Right lobe of liver (tissue), 6 donors: ENCODE measurements around the gene GADL1. TPM values are rescaled to one million over a fixed set of nuclear protein-coding genes. Genes with fewer than 3 reads are reported as not detected.

Source experiments
- ATAC-seq, 4 donors: fragments of 200-7000 bp; cut with Tn5 transposase; one replicate each; pipeline ENCODE4 v1.9.1; 2020; ENCODE audit warnings: mild to moderate bottlenecking in 4 of 4, moderate library complexity in 4 of 4
- DNase-seq, 3 donors: peaks; one replicate each; pipeline ENCODE4 v3.0.0-alpha.2; 2020
- H3K27ac ChIP-seq, 3 donors: fragments of 200-600 bp; one replicate each; pipeline ENCODE4 v1.8.0; 2022
- H3K27me3 ChIP-seq, 2 donors: fragments of 200-600 bp; one replicate each; pipeline ENCODE4 v1.8.0; 2022
- H3K36me3 ChIP-seq, 4 donors: fragments of 200-600 bp; sonication (generic) in 1 of 4; one replicate each; pipeline versions ENCODE4 v1.5.1 to v1.8.0; 2017 to 2022; ENCODE audit warnings: control low read depth in 1 of 4
- H3K4me1 ChIP-seq, 4 donors: fragments of 200-600 bp; sonication (generic) in 1 of 4; one replicate each; pipeline versions ENCODE4 v1.5.1 to v1.8.0; 2017 to 2022; ENCODE audit warnings: control low read depth in 1 of 4
- H3K4me3 ChIP-seq, 3 donors: fragments of 200-600 bp; one replicate each; pipeline ENCODE4 v1.8.0; 2022
- H3K9me3 ChIP-seq, 4 donors: fragments of 200-600 bp; sonication (generic) in 1 of 4; one replicate each; pipeline versions ENCODE4 v1.5.1 to v1.8.0; 2017 to 2022; ENCODE audit warnings: control low read depth in 1 of 4
- POLR2A ChIP-seq: fragments of 450-650 bp; IDR thresholded peaks from one replicate; pipeline ENCODE4 v1.6.1; 2017; ENCODE audit warnings: antibody characterized with exemption, mild to moderate bottlenecking
- WGBS: methylation state at CpG from one replicate; pipeline ENCODE4 v1.1.6; 2018; ENCODE audit warnings: low coverage, low lambda C conversion rate; ENCODE audit not compliant: insufficient coverage; ENCODE audit errors: missing lambda C conversion rate; 5-methylcytosine and 5-hydroxymethylcytosine counted together
- intact Hi-C, 2 donors: fragments of 100-400 bp; cut with DNase I; formaldehyde crosslinking; loops; one replicate each; pipeline versions ENCODE4 v1.11.2 to v1.14.1; 2022
- total RNA-seq, 6 experiments: library from RNA; depleted of rRNA in 2 of 6; stranded (reverse); fragments of >200 nt in 2 of 6; fragmentation: NEBNext Ultra II Directional in 3 of 6; extraction: Animal tissue kit (Norgen Biotek cat#: 25700) in 3 of 6; gene quantifications; one replicate each; pipeline versions ENCODE4 v1.1.0 to v1.2.4, GENCODE V29; 2016 to 2023
- TF ChIP-seq, protein P1 (sequence below), 4 donors: fragments of 200-600 bp in 3 of 4; fragments of 450-650 bp in 1 of 4; IDR thresholded peaks; one replicate each; pipeline versions ENCODE4 v1.5.1 to v1.8.0; 2016 to 2022; ENCODE audit warnings: antibody characterized with exemption in 4 of 4, mild to moderate bottlenecking in 2 of 4
- donor health status: DM: no; HTN: yes; CAD: no.
- donor health status: DM: no; HTN: no; CAD: no.
- donor health status: DM: no; HTN: no; CAD: no.
- donor health status: DM: no; HTN: yes; CAD: no.
- donor health status: DM: no; HTN: yes; CAD: no.

Gene GADL1
- total RNA-seq, 6 experiments from 2014 or later = not detected

DNA sequence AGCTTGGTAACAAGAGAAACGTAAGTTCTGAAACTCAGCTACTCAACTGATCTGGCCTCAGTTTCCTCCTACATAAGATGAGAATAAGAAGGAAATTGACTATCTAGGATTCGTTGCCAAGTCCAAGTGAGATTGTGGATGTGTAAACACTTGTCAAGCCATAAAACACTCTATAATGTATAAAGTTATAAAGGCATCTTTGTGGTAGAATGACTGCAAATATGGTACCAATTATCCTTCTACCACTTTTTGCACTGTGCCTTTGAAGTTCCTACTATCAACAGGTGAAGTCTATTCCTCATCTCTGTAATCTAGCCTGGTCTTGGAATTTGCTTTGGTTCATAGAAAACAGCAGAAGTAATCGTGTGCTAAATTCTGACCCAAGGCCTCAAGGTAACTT lies 138.2 kb downstream of the GADL1 start:
- ATAC-seq = no peak

GRCh38 chr3:30754426-30754825 lies 140.0 kb downstream of the GADL1 start:
- ATAC-seq = no peak
- DNase-seq = no peak
- Histone ChIP-seq H3K36me3 (no peaks in the 10 kb centered on the region), H3K9me3 (no peaks in the 10 kb centered on the region), H3K4me1 (no peaks in the 10 kb centered on the region), H3K27ac (no peak overlapping the region), H3K4me3 (no peak overlapping the region), H3K27me3 (no peaks in the 10 kb centered on the region)
- TF ChIP-seq POLR2A = no peak
- TF ChIP-seq, protein P1, sequence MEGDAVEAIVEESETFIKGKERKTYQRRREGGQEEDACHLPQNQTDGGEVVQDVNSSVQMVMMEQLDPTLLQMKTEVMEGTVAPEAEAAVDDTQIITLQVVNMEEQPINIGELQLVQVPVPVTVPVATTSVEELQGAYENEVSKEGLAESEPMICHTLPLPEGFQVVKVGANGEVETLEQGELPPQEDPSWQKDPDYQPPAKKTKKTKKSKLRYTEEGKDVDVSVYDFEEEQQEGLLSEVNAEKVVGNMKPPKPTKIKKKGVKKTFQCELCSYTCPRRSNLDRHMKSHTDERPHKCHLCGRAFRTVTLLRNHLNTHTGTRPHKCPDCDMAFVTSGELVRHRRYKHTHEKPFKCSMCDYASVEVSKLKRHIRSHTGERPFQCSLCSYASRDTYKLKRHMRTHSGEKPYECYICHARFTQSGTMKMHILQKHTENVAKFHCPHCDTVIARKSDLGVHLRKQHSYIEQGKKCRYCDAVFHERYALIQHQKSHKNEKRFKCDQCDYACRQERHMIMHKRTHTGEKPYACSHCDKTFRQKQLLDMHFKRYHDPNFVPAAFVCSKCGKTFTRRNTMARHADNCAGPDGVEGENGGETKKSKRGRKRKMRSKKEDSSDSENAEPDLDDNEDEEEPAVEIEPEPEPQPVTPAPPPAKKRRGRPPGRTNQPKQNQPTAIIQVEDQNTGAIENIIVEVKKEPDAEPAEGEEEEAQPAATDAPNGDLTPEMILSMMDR (IDR thresholded peaks at IDR 0.05) = no peak
- intact Hi-C loops = no loop called here
- 62% methylated on average over 4 of the region's 4 CpGs for WGBS

More for the DNA sequence above, 138.2 kb downstream of the GADL1 start:
- Histone ChIP-seq H3K4me1 (peaks cover 0 to 10% (median 0%) of the 10 kb centered on the region in 4 donors), H3K9me3 (no peaks in the 10 kb centered on the region), H3K4me3 (no peak overlapping the region), H3K27me3 (no peaks in the 10 kb centered on the region), H3K36me3 (no peaks in the 10 kb centered on the region), H3K27ac (no peak overlapping the region)
- intact Hi-C loops = no loop called here
- 83% methylated on average over 3 of the region's 3 CpGs for WGBS
- no peak for DNase-seq
- TF ChIP-seq POLR2A = no peak
- TF ChIP-seq, protein P1 (IDR thresholded peaks at IDR 0.05) = no peak

GRCh38 chr3:30753766-30754165 lies 140.7 kb downstream of the GADL1 start:
- DNase-seq (no peak), ATAC-seq (no peak)
- H3K27me3 ChIP-seq = no peaks in the 10 kb centered on the region
- intact Hi-C loops = no loop called here
- no peak for TF ChIP-seq POLR2A
- TF ChIP-seq, protein P1 (IDR thresholded peaks at IDR 0.05) = no peak
- H3K36me3 ChIP-seq = no peaks in the 10 kb centered on the region
- whole genome bisulfite sequencing = 91% methylated on average over 3 of the region's 3 CpGs
- no peak overlapping the region for H3K4me3 ChIP-seq
- no peak overlapping the region for H3K27ac ChIP-seq
- H3K9me3 ChIP-seq = no peaks in the 10 kb centered on the region
- no peaks in the 10 kb centered on the region for H3K4me1 ChIP-seq

GRCh38 chr3:30752970-30753369 lies 141.5 kb downstream of the GADL1 start:
- DNase-seq (peak in 1 of 3 donors; percentile 30), ATAC-seq (peak; percentile 70 to 90 (median 82))
- Histone ChIP-seq H3K9me3 (no peaks in the 10 kb centered on the region), H3K27ac (no peak overlapping the region), H3K4me1 (no peaks in the 10 kb centered on the region), H3K27me3 (no peaks in the 10 kb centered on the region), H3K4me3 (no peak overlapping the region), H3K36me3 (no peaks in the 10 kb centered on the region)
- intact Hi-C loops = no loop called here
- 29% methylated on average over 4 of the region's 4 CpGs for WGBS
- TF ChIP-seq, protein P1 (IDR thresholded peaks at IDR 0.05) = no peak
- no peak for TF ChIP-seq POLR2A

DNA sequence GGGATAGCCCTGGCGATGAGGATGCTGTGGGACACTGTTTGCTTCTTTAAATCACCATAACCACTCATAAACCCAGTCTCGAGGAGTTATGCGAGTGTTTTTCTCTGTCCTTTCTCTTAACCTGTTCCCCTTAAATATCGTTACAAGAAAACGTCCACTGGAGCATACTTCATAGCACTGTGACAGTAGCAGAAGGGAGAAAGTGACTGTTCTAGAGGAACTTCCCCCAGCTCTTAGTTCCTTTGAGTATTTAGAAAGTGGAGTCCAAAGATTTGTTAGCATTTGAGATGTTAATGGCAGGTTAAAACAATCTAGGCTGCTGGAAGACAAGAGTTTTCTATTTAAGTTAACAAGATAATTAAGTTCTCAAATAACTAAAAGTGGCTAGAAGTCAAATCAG lies 142.0 kb downstream of the GADL1 start:
- WGBS = 81% methylated on average over 5 of the region's 5 CpGs
- no peaks in the 10 kb centered on the region for H3K4me1 ChIP-seq
- H3K27me3 ChIP-seq = no peaks in the 10 kb centered on the region
- H3K36me3 ChIP-seq = no peaks in the 10 kb centered on the region
- ATAC-seq (no peak), DNase-seq (no peak)
- H3K27ac ChIP-seq = no peak overlapping the region
- no peak for TF ChIP-seq POLR2A
- TF ChIP-seq, protein P1 (IDR thresholded peaks at IDR 0.05) = no peak
- intact Hi-C loops = no loop called here
- H3K9me3 ChIP-seq = no peaks in the 10 kb centered on the region
- no peak overlapping the region for H3K4me3 ChIP-seq
